SKM-1 treated with dmso at 0.1 percent for 144 hours (cell line): ENCODE results near the gene DENND6A.

ENCODE experiments used
- DNase-seq: peaks from one replicate; lab custom pipeline; 2025; ENCODE audit not compliant: unreplicated experiment; lab: John Stamatoyannopoulos, UW

DENND6A gene

GRCh38 chr3:57582474-57583168 is 110.3 kb downstream of the DENND6A start:
- DNase-seq = no peak

- DNase-seq = no peak
These were observed 115.1 kb downstream of the DENND6A start for GRCh38 chr3:57577801-57578200.

GRCh38 chr3:57575966-57576626 is 116.8 kb downstream of the DENND6A start:
- no peak for DNase-seq
